ENCODE data around the gene YIF1B.
A peak's percentile ranks its signal among the peaks of the same experiment; 100 is the strongest.
"Not testable (repeated sequence)": the region's sequence is repeated elsewhere in the genome, so short reads cannot be mapped to it uniquely, and the experiment has no call there.

The YIF1B gene
- 9.9 to 14.1 (median 12.0) reads per million in 4 donors for total RNA-seq

GRCh38 chr19:38315657-38316476 lies at the start of gene YIF1B:
TSS of gene YIF1B (minus strand) at chr19:38315947. CDS start at chr19:38315917, 30 bp downstream.
- peak; percentile 90 to 98 (median 94) for DNase-seq

- DNase-seq = not testable (repeated sequence)
Observed at GRCh38 chr19:38362946-38363688, 47.4 kb upstream of the YIF1B start.

- DNase-seq = peak; percentile 40 to 87 (median 51)
Observed at GRCh38 chr19:38362076-38362945, 46.6 kb upstream of the YIF1B start.

GRCh38 chr19:38361633-38362075 lies 45.9 kb upstream of the YIF1B start:
- DNase-seq = peak; percentile 42 to 83 (median 53)

GRCh38 chr19:38360839-38361631 lies 45.3 kb upstream of the YIF1B start:
- DNase-seq = no peak

GRCh38 chr19:38360351-38360750 lies 44.6 kb upstream of the YIF1B start:
- no peak for DNase-seq

GRCh38 chr19:38359242-38360021 lies 43.7 kb upstream of the YIF1B start:
- no peak for DNase-seq

GRCh38 chr19:38358071-38358470 lies 42.3 kb upstream of the YIF1B start:
- no peak for DNase-seq

GRCh38 chr19:38355728-38356725 lies 40.3 kb upstream of the YIF1B start:
- DNase-seq = no peak

GRCh38 chr19:38352611-38353010 lies 36.9 kb upstream of the YIF1B start:
- DNase-seq = no peak

- no peak for DNase-seq
Observed at GRCh38 chr19:38351865-38352395, 36.2 kb upstream of the YIF1B start.

GRCh38 chr19:38350883-38351282 lies 35.1 kb upstream of the YIF1B start:
- no peak for DNase-seq

GRCh38 chr19:38346837-38347236 lies 31.1 kb upstream of the YIF1B start:
- DNase-seq = no peak

GRCh38 chr19:38340927-38341326 lies 25.2 kb upstream of the YIF1B start:
- no peak for DNase-seq

GRCh38 chr19:38339011-38339410 lies 23.3 kb upstream of the YIF1B start:
- DNase-seq = not testable (repeated sequence)

GRCh38 chr19:38337360-38337653 lies 21.6 kb upstream of the YIF1B start:
- DNase-seq = no peak

- DNase-seq = peak; percentile 91 to 96 (median 93)
Observed at GRCh38 chr19:38336638-38337359, 21.1 kb upstream of the YIF1B start.

- peak; percentile 89 to 98 (median 92) for DNase-seq
Observed at GRCh38 chr19:38335949-38336637, 20.3 kb upstream of the YIF1B start.

All from T-helper 1 cell (primary cell).